ENCODE results near the gene TTC3. TPM values are rescaled to one million over a fixed set of nuclear protein-coding genes. Genes with fewer than 3 reads are reported as not detected.
A peak's percentile ranks its signal among the peaks of the same experiment; 100 is the strongest.

Gene TTC3
- total RNA-seq, 1 experiment from 2014 or later, result 92.8 TPM

GRCh38 chr21:37153935-37154350, 80.9 kb downstream of the TTC3 start:
- ChIA-PET CTCF (interaction anchor here (0.6 kb wide), 1 partner anchor 10 kb away, joined by 3 read pairs; no protein-coding TSS in a partner anchor), POLR2A (no interaction called here)
- intact Hi-C loops (cut with micrococcal nuclease; ENCODE audit: unreplicated experiment), result no loop called here
- no peak for TF ChIP-seq CTCF (IDR thresholded peaks at IDR 0.05; ENCODE audit: insufficient read depth in 1 of 2, low read depth in 1 of 2, low read length in 1 of 2, severe bottlenecking in 1 of 2, unreplicated experiment in 1 of 2)
- no peak overlapping the region for H3K4me3 ChIP-seq (ENCODE audit: low read depth, low read length)
- Mint-ChIP-seq H3K4me3 (ENCODE audit: unreplicated experiment) (no peak overlapping the region), H3K27ac (ENCODE audit: unreplicated experiment) (no peak overlapping the region), H3K36me3 (ENCODE audit: insufficient read depth, unreplicated experiment) (peaks cover 73% of the 10 kb centered on the region), H3K9me3 (ENCODE audit: unreplicated experiment) (no peaks in the 10 kb centered on the region), H3K27me3 (ENCODE audit: insufficient read depth, unreplicated experiment) (no peaks in the 10 kb centered on the region), H3K4me1 (ENCODE audit: low read depth, unreplicated experiment) (peaks cover 11% of the 10 kb centered on the region)
- peak in 1 of 2 experiments; percentile 26 for DNase-seq
- no peaks in the 10 kb centered on the region for H3K27me3 ChIP-seq (replicated peaks; ENCODE audit: control insufficient read depth, insufficient read depth, low read length)
- peaks cover 1% of the 10 kb centered on the region; the same call in 1 of the 2 replicates for H3K36me3 ChIP-seq (ENCODE audit: control insufficient read depth, insufficient read depth, low read length)
- 0 out of 2 replicates have a peak, but pooled peaks cover 5% of the 10 kb centered on the region for H3K4me1 ChIP-seq
- BruUV-seq (replicated peaks), result no TSS peak
- no peaks in the 10 kb centered on the region for H3K9me3 ChIP-seq

- Mint-ChIP-seq H3K9me3 (ENCODE audit: unreplicated experiment) (no peaks in the 10 kb centered on the region), H3K36me3 (ENCODE audit: insufficient read depth, unreplicated experiment) (peaks cover 76% of the 10 kb centered on the region), H3K4me1 (ENCODE audit: low read depth, unreplicated experiment) (peaks cover 11% of the 10 kb centered on the region), H3K27ac (ENCODE audit: unreplicated experiment) (no peak overlapping the region), H3K27me3 (ENCODE audit: insufficient read depth, unreplicated experiment) (no peaks in the 10 kb centered on the region), H3K4me3 (ENCODE audit: unreplicated experiment) (no peak overlapping the region)
- Histone ChIP-seq H3K9me3 (no peaks in the 10 kb centered on the region), H3K4me1 (0 out of 2 replicates have a peak, but pooled peaks cover 5% of the 10 kb centered on the region), H3K27me3 (replicated peaks; ENCODE audit: control insufficient read depth, insufficient read depth, low read length) (no peaks in the 10 kb centered on the region), H3K4me3 (ENCODE audit: low read depth, low read length) (no peak overlapping the region), H3K36me3 (ENCODE audit: control insufficient read depth, insufficient read depth, low read length) (peaks cover 1% of the 10 kb centered on the region; the same call in 1 of the 2 replicates)
- ChIA-PET CTCF (no interaction called here), POLR2A (no interaction called here)
- no TSS peak for BruUV-seq (replicated peaks)
- TF ChIP-seq CTCF (IDR thresholded peaks at IDR 0.05; ENCODE audit: insufficient read depth in 1 of 2, low read depth in 1 of 2, low read length in 1 of 2, severe bottlenecking in 1 of 2, unreplicated experiment in 1 of 2), result no peak
- DNase-seq, result no peak
- intact Hi-C loops (cut with micrococcal nuclease; ENCODE audit: unreplicated experiment), result no loop called here
Measured at GRCh38 chr21:37155186-37155585, 82.1 kb downstream of the TTC3 start.

GRCh38 chr21:37157938-37158337, 84.9 kb downstream of the TTC3 start:
- H3K27me3 Mint-ChIP-seq (ENCODE audit: insufficient read depth, unreplicated experiment), result no peaks in the 10 kb centered on the region
- POLR2A ChIA-PET, result no interaction called here
- peaks cover 1% of the 10 kb centered on the region; the same call in 1 of the 2 replicates for H3K36me3 ChIP-seq (ENCODE audit: control insufficient read depth, insufficient read depth, low read length)

More at GRCh38 chr21:37157938-37158337, 84.9 kb downstream of the TTC3 start:
- no peak for DNase-seq
- Mint-ChIP-seq H3K27ac (ENCODE audit: unreplicated experiment) (no peak overlapping the region), H3K4me1 (ENCODE audit: low read depth, unreplicated experiment) (peaks cover 11% of the 10 kb centered on the region), H3K9me3 (ENCODE audit: unreplicated experiment) (no peaks in the 10 kb centered on the region), H3K4me3 (ENCODE audit: unreplicated experiment) (no peak overlapping the region), H3K36me3 (ENCODE audit: insufficient read depth, unreplicated experiment) (peaks cover 61% of the 10 kb centered on the region)
- no peaks in the 10 kb centered on the region for H3K9me3 ChIP-seq
- no TSS peak for BruUV-seq (replicated peaks)
- intact Hi-C loops (cut with micrococcal nuclease; ENCODE audit: unreplicated experiment), result no loop called here
- CTCF ChIA-PET, result no interaction called here
- H3K27me3 ChIP-seq (replicated peaks; ENCODE audit: control insufficient read depth, insufficient read depth, low read length), result no peaks in the 10 kb centered on the region
- H3K4me1 ChIP-seq, result 0 out of 2 replicates have a peak, but pooled peaks cover 2% of the 10 kb centered on the region
- no peak overlapping the region for H3K4me3 ChIP-seq (ENCODE audit: low read depth, low read length)
- no peak for TF ChIP-seq CTCF (IDR thresholded peaks at IDR 0.05; ENCODE audit: insufficient read depth in 1 of 2, low read depth in 1 of 2, low read length in 1 of 2, severe bottlenecking in 1 of 2, unreplicated experiment in 1 of 2)

All from Caco-2 (cell line).